UCSD-AML1 (cell line): ENCODE results near the gene SERHL2.
"Not testable (repeated sequence)": the region's sequence is repeated elsewhere in the genome, so short reads cannot be mapped to it uniquely, and the experiment has no call there.

ENCODE experiments used
- DNase-seq: peaks from one replicate; lab custom pipeline; 2025; ENCODE audit not compliant: unreplicated experiment; lab: John Stamatoyannopoulos, UW

The SERHL2 gene, protein sequence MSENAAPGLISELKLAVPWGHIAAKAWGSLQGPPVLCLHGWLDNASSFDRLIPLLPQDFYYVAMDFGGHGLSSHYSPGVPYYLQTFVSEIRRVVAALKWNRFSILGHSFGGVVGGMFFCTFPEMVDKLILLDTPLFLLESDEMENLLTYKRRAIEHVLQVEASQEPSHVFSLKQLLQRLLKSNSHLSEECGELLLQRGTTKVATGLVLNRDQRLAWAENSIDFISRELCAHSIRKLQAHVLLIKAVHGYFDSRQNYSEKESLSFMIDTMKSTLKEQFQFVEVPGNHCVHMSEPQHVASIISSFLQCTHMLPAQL

GRCh38 chr22:42553475-42554361, at the start of gene SERHL2:
Gene SERHL2 (plus strand): TSS chr22:42553956. CDS start chr22:42554021, 65 bp downstream.
- peak; percentile 39 for DNase-seq

GRCh38 chr22:42508327-42508974, 45.3 kb upstream of the SERHL2 start:
- DNase-seq: not testable (repeated sequence)

DNA sequence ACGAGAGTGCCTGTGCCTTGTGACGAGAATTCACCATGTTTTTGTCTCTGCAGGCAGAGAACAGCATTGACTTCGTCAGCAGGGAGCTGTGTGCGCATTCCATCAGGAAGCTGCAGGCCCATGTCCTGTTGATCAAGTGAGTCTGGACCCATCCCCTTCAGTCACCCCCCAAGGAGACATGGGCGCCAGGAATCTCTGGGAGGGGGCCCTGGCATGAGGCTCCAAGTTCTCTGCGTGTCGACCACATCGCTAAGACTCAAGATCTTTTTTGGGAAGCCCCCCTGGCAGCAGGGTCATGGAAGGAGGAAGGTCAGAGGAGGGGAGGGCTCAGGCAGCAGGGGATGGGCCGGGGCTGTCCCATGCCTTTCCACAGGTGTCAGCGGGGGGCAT, 44.8 kb upstream of the SERHL2 start:
- DNase-seq: not testable (repeated sequence)

DNA sequence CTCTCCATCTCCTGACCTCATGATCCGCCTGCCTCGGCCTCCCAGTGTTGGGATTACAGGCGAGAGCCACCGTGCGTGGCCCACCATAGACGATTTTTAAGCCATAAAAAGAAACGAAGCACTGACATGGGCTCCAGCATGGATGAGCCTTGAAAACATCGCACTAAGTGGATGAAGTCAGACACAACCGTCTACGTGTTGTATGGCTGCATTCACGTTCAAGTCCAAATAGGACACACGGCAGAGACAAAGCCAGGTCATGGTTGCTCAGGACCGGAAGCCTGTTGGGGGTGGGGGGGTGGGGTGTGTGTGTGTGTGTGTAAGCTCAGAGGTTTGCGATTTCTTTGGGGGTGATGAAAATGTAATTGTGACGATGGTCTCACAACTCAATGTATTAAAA, 44.2 kb upstream of the SERHL2 start:
- no peak for DNase-seq

- no peak for DNase-seq
Observed at GRCh38 chr22:42511401-42511891, 42.3 kb upstream of the SERHL2 start.

DNA sequence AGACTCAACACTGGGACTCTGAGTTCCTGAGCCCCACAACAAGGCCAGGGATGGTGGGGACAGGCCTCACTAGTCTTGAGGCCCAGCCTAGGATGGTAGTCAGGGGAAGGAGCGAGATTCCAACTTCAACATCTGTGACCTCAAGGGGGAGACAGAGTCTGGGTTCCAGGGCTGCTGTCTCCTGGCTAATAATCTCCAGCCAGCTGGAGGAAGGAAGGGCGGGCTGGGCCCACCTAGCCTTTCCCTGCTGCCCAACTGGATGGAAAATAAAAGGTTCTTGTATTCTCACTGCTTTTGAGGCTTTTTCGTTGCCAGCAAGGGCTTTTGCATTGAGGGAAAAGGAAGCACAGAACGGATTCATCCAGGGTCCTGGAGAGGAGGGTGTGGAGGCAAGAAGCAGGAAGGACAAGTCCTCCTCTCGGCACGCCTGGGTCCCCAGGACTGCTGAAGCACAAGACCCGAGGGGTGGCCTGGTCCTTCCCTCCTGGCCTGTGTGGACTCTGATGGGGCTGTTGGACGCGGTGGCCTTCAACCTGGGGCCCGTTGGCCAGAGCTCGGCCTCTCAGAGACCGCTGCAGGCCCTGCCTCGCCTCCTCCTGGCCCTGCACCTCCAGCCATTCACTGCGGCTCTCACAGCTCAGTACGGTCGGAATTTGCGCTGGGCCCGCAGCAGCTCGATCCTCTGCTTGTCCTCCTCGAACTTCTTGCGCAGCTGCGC, 41.3 kb upstream of the SERHL2 start:
- not testable (repeated sequence) for DNase-seq

GRCh38 chr22:42514331-42514730, 39.4 kb upstream of the SERHL2 start:
- DNase-seq: not testable (repeated sequence)

DNA sequence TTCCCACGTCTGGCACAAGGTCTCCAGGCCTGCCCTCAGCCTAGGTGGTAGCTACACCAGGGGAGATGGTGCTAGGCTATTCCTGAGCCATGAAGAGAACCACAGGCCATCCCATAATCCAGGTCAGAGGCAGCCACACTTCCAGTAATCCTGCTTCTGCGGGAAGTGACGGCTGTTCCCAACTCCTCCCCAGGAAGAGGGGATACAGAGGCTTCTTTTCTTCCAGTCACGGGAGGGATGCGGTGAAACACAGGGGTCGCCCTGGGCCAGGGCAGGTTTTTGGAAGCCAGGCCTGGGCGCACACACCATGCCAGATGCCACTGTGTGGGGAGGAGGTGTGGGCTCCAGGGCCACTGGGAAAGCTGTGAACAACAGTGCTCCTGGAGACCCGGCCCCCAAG, 38.5 kb upstream of the SERHL2 start:
- not testable (repeated sequence) for DNase-seq

DNA sequence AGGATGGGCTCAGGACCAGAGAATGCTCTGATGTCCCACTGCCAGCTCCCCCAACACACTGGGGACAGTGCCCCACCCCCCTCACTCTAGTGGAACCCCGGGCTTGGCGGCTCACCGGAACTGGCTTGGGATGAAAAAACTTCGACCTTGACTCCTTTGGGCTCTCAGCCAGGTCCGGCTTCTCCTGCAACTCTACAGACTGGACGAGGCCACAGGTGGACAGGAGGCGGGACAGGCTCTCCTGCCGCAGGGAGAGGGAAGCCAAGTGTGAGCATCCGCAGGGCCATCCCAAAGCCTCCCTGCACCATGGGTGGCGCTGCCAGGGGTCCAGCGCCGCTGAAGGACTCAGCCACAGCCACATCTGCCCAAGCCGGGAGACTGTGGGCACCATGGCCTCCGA, 37.9 kb upstream of the SERHL2 start:
- DNase-seq: no peak

- DNase-seq: not testable (repeated sequence)
Observed at GRCh38 chr22:42517103-42517502, 36.7 kb upstream of the SERHL2 start.

DNA sequence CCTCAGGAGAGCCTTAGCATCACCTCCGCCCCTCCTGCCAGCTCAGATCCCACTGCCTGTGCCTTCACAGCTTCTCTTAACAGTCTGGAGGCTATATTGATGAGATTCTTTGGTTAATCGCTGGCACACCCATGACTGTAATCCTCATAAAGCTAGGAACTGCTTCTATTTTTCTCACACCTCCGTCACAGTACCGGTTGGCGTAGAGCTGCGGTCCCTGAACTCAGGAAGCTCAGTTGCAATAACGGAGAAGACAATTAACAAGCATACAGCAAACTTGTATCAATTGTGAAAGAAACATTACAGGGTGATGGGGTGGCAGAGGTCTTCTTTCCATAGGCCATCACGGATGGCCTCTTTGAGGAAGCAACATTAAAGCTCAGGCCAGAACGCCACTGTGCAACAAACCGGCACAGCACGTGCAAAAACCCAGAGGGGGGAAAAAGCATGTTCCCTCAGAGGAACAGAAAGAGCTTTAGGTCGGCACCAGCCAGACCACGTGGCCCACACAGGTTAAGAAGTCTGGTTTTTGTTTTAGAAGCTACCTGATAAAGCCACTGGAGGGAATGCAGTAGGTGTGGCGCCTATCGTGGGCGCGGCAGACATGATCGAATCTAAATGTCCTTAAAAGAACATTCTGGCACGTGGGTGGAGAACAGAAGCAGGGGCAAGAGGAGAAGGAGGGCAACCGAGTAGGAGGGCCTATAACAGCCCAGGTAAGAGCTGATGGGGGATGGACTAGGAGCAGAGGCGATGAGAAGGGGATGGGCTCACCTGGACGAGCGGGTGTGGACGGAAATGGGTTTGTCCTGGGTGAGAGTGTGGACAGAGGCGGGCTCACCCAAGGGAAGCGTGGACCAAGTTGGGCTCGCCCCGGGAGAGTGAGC, 34.9 kb upstream of the SERHL2 start:
- not testable (repeated sequence) for DNase-seq

GRCh38 chr22:42519525-42520401, 34.0 kb upstream of the SERHL2 start, which contains the start of gene RRP7A:
Gene RRP7A (minus strand): TSS chr22:42519796. CDS start chr22:42519786, 10 bp downstream.
- peak; percentile 82 for DNase-seq

GRCh38 chr22:42521228-42521546, 32.6 kb upstream of the SERHL2 start:
- no peak for DNase-seq

GRCh38 chr22:42522546-42522945, 31.2 kb upstream of the SERHL2 start:
- no peak for DNase-seq

GRCh38 chr22:42528591-42529307, 25.0 kb upstream of the SERHL2 start:
- DNase-seq: no peak

DNA sequence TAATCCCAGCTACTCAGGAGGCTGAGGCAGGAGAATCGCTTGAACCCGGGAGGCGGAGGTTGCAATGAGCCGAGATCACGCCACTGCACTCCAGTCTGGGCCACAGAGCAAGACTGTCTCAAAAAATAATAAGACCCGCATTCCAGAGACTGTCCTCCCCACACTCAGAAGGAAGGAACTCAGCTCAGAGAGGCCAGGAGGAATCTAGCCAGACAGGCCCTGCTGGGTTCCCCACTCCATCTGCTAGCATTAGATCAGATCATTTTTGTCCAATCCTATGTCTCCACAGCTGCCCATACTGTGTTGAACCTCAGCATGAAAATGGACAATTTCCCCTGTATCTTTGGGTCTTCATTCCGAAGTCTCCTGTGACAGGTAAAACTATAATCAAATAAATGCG, 24.3 kb upstream of the SERHL2 start:
- not testable (repeated sequence) for DNase-seq

DNA sequence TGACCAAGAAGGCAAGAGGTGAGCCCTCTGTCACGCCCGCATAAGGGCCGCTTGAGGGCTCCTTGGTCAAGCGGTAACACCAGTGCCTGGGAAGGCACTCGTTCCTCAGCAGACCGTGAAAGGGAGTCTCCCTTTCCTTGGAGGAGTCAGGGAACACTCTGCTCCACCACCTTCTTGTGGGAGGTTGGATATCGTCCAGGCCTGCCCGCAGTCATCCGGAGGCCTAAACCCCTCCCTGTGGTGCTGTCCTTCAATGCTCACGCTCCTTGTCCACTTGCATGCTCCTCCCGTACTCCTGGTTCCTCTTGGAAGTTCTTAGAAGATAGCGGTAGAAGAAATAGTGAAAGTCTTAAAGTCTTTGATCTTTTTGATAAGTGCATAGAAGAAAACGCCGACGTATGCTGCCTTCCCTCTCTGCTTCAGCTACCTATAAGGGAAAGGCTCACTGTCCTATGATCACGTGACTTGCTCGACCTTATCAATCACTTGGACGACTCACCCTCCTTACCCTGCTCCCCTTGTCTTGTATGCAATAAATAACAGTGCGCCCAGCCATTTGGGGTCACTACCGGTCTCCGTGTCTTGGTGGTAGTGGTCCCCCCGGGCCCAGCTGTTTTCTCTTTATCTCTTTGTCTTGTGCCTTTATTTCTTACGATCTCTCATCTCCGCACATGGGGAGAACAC, 22.2 kb upstream of the SERHL2 start:
- DNase-seq: not testable (repeated sequence)

DNA sequence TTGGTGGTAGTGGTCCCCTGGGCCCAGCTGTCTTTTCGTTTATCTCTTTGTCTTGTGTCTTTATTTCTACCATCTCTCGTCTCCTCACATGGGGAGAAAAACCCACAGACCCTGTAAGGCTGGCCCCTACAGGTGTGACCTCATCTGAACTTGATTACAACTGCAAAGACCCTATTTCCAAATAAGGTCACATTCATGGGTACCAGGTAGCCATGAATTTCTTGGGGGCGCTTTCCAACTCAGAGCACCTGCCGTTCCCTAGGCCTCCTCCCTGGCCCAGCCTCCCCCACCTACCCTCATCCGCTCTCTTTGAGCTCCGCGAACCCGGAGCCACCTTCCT, 20.1 kb upstream of the SERHL2 start:
- DNase-seq: no peak
